Esophagus squamous epithelium (tissue), 4 donors: Measurements from ENCODE around the gene SHOC1.

Experiments
- CTCF ChIP-seq, 6 experiments: fragments of 450-650 bp in 4 of 6; fragments of 200-600 bp in 2 of 6; sonication (generic) in 2 of 6; IDR thresholded peaks; one replicate each; pipeline ENCODE4 v1.5.1; 2016 to 2019; ENCODE audit warnings: antibody characterized with exemption in 6 of 6, mild to moderate bottlenecking in 4 of 6, moderate library complexity in 4 of 6
- POLR2A ChIP-seq, 4 donors: fragments of 450-650 bp; IDR thresholded peaks; one replicate each; pipeline ENCODE4 v1.6.1; 2017; ENCODE audit warnings: antibody characterized with exemption in 4 of 4, mild to moderate bottlenecking in 4 of 4, moderate library complexity in 3 of 4

- no peak for TF ChIP-seq CTCF (IDR thresholded peaks at IDR 0.05)
- no peak for TF ChIP-seq POLR2A (IDR thresholded peaks at IDR 0.05)
Measured at GRCh38 chr9:111819360-111819759, 24.6 kb upstream of the SHOC1 start.
